ENCODE results near the gene KCNMB2.

The KCNMB2 gene

DNA sequence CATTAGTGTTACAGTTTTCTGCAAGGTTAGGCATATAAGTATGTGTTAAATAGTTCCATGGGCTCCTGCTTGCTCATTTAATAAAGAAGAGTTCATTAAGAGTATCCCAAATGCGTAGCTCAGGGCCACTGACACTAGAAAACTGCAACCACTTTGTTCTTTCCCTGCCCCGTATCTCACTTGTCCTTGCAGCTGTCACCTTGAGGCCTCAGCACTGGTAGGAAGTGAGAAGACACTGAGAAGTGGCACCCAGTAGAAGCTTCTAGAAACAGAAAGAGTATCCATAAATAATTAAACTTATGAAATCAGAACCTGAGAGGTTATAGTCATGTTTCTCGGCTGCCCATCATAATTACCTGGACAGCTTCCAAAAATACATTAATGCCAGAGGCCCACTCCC, 266.0 kb downstream of the KCNMB2 start:
- no peak for TF ChIP-seq CTCF (IDR thresholded peaks at IDR 0.05; ENCODE audit: insufficient read depth, low read length, missing control alignments)
- POLR2A ChIA-PET = no interaction called here
- no peak for DNase-seq (ENCODE audit: low read depth, low spot score)
- CTCF ChIA-PET = no interaction called here
- H3K4me3 ChIP-seq (ENCODE audit: low read depth, low read length) = no peak overlapping the region

GRCh38 chr3:178802993-178803693, 266.9 kb downstream of the KCNMB2 start:
- DNase-seq (ENCODE audit: low read depth, low spot score) = no peak
- ChIA-PET POLR2A (no interaction called here), CTCF (no interaction called here)
- TF ChIP-seq CTCF (IDR thresholded peaks at IDR 0.05; ENCODE audit: insufficient read depth, low read length, missing control alignments) = no peak
- no peak overlapping the region for H3K4me3 ChIP-seq (ENCODE audit: low read depth, low read length)

DNA sequence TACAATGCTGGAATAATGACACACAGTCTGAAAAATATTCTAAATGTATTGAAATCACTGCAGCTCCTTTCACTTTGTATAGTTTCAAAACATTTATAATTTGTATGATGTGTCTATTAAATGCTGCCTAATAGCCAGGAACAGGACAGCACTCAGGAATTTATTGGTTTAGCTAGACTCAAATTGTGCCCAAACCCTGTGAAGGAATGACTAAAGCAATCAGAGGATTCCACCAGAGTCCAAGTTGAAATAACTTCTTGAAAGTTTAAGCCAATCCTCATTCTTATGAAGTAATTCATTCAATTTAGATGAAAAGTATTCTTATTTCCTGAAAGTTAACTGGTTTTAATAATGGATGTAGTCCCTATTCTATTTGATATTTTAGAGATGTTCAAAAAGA, 268.4 kb downstream of the KCNMB2 start:
- POLR2A ChIA-PET = no interaction called here
- CTCF ChIA-PET = no interaction called here
- DNase-seq (ENCODE audit: low read depth, low spot score) = no peak
- TF ChIP-seq CTCF (IDR thresholded peaks at IDR 0.05; ENCODE audit: insufficient read depth, low read length, missing control alignments) = no peak
- H3K4me3 ChIP-seq (ENCODE audit: low read depth, low read length) = no peak overlapping the region

GRCh38 chr3:178805741-178806140, 269.5 kb downstream of the KCNMB2 start:
- TF ChIP-seq CTCF (IDR thresholded peaks at IDR 0.05; ENCODE audit: insufficient read depth, low read length, missing control alignments) = no peak
- no peak overlapping the region for H3K4me3 ChIP-seq (ENCODE audit: low read depth, low read length)
- CTCF ChIA-PET = no interaction called here
- DNase-seq (ENCODE audit: low read depth, low spot score) = no peak
- POLR2A ChIA-PET = no interaction called here

GRCh38 chr3:178806651-178807050, 270.4 kb downstream of the KCNMB2 start:
- H3K4me3 ChIP-seq (ENCODE audit: low read depth, low read length) = no peak overlapping the region
- CTCF ChIA-PET = no interaction called here
- POLR2A ChIA-PET = no interaction called here
- TF ChIP-seq CTCF (IDR thresholded peaks at IDR 0.05; ENCODE audit: insufficient read depth, low read length, missing control alignments) = no peak
- no peak for DNase-seq (ENCODE audit: low read depth, low spot score)

- ChIA-PET POLR2A (no interaction called here), CTCF (no interaction called here)
- DNase-seq (ENCODE audit: low read depth, low spot score) = no peak
- no peak for TF ChIP-seq CTCF (IDR thresholded peaks at IDR 0.05; ENCODE audit: insufficient read depth, low read length, missing control alignments)
- no peak overlapping the region for H3K4me3 ChIP-seq (ENCODE audit: low read depth, low read length)
These were observed 271.5 kb downstream of the KCNMB2 start for GRCh38 chr3:178807694-178808093.

All from AG04449 (cell line).